ENCODE data around the gene KLHDC4.

KLHDC4 gene

DNA sequence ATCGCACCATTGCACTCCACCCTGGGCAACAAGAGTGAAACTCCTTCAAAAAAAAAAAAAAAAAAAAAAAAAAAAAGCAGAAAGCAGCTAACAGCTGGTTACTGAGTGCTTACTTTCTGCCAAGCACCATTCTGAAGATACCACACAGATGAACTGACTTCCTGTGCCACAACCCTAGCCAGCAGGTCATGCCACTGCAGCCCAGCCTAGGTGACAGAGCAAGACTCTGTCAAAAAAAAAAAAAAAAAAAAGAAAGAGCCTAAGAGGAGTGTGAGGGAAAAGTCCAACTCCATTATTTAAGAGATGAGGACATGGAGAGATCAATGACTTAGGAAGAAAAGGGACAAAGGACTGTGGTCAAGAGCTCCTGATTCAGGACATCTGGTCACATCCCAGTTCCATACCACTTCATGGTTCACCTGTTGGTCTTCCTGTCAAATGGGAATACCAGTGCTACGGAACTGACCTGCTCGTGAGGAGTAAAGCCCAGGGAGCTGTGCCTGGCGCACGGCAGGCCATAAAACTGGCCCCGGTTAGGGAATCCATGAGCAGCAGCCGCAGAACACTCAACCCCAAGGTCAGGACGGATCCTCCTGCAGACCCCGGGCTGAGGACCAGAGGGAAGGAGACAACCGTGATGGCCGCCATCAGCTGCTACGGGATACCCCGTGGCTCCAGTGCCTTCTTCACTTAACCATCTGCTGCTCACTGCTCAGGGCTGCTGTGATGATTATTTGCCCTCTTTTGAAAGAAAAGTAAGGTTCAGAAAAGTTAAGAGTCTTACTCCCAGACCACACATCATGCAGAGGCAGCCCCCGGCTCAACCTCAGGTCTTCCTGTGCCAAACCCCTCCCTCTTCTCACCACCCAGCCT, 950 bp downstream of the KLHDC4 start:
- no peaks in the 10 kb centered on the region for H3K4me1 ChIP-seq (ENCODE audit: control insufficient read depth, insufficient read depth, low read length, unreplicated experiment)
- H3K4me3 ChIP-seq (ENCODE audit: low read depth, low read length): peak overlapping the region; percentile 89
- H3K27me3 ChIP-seq (ENCODE audit: insufficient read depth, low read length): no peaks in the 10 kb centered on the region
- peak overlapping the region; percentile 91 for H2AFZ ChIP-seq (ENCODE audit: low read length, unreplicated experiment)
- no peaks in the 10 kb centered on the region; the same call in 1 of the 2 replicates for H3K36me3 ChIP-seq (ENCODE audit: insufficient read depth, low read length)
- peaks cover 23% of the 10 kb centered on the region for H3K79me2 ChIP-seq (ENCODE audit: control insufficient read depth, insufficient read depth, low read length, unreplicated experiment)
- H3K27ac ChIP-seq (ENCODE audit: low read depth, low read length): no peak overlapping the region

DNA sequence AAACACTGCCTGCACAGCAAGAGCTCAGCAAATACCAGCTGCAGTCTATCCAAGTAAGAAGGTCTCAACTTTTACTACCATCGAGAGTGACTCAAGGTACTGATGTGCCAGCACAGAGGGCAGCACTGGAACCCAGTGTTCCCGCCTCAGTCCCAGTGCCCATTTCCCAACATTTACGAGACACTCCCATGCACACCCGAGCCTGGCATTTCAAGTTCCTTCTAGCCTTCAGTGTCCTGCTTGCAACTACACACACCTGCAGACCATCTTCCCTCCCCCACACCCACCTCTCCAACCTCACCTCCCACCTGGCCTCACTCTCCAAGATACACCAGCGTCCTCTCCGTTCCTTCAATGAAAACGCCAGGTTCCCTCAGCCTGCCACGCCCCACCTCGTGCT, 3.2 kb downstream of the KLHDC4 start:
- Histone ChIP-seq H3K27ac (ENCODE audit: low read depth, low read length) (no peak overlapping the region), H3K36me3 (ENCODE audit: insufficient read depth, low read length) (peaks cover 4% of the 10 kb centered on the region; the same call in 1 of the 2 replicates), H3K27me3 (ENCODE audit: insufficient read depth, low read length) (no peaks in the 10 kb centered on the region), H3K4me3 (ENCODE audit: low read depth, low read length) (no peak overlapping the region), H2AFZ (ENCODE audit: low read length, unreplicated experiment) (no peak overlapping the region), H3K79me2 (ENCODE audit: control insufficient read depth, insufficient read depth, low read length, unreplicated experiment) (peaks cover 23% of the 10 kb centered on the region), H3K4me1 (ENCODE audit: control insufficient read depth, insufficient read depth, low read length, unreplicated experiment) (peaks cover 4% of the 10 kb centered on the region)

GRCh38 chr16:87762071-87762571, 3.7 kb downstream of the KLHDC4 start:
- H2AFZ ChIP-seq (ENCODE audit: low read length, unreplicated experiment): no peak overlapping the region
- peaks cover 23% of the 10 kb centered on the region for H3K79me2 ChIP-seq (ENCODE audit: control insufficient read depth, insufficient read depth, low read length, unreplicated experiment)
- H3K4me1 ChIP-seq (ENCODE audit: control insufficient read depth, insufficient read depth, low read length, unreplicated experiment): peaks cover 4% of the 10 kb centered on the region
- no peaks in the 10 kb centered on the region for H3K27me3 ChIP-seq (ENCODE audit: insufficient read depth, low read length)
- peaks cover 4% of the 10 kb centered on the region; the same call in 1 of the 2 replicates for H3K36me3 ChIP-seq (ENCODE audit: insufficient read depth, low read length)
- no peak overlapping the region for H3K27ac ChIP-seq (ENCODE audit: low read depth, low read length)
- H3K4me3 ChIP-seq (ENCODE audit: low read depth, low read length): no peak overlapping the region

DNA sequence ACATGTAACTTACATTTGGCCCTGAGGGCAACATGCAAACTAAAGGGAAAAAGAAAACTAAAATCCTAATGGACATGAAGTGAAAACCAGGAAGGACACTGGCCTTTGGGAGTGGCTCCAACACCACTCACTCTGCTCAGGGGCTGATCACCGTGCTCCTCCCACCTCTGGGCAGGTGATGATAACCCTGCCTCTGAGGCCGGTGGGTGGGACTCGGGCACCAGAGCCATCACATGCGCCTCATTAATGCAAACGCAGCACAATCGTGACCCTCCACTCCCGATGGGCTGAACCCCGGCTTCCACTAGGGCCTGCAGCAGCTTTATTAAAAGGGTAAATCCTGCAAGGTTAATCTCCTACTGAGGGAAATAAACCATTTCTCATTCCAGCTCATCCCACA, 4.7 kb downstream of the KLHDC4 start:
- H3K27ac ChIP-seq (ENCODE audit: low read depth, low read length): no peak overlapping the region
- no peak overlapping the region for H3K4me3 ChIP-seq (ENCODE audit: low read depth, low read length)

DNA sequence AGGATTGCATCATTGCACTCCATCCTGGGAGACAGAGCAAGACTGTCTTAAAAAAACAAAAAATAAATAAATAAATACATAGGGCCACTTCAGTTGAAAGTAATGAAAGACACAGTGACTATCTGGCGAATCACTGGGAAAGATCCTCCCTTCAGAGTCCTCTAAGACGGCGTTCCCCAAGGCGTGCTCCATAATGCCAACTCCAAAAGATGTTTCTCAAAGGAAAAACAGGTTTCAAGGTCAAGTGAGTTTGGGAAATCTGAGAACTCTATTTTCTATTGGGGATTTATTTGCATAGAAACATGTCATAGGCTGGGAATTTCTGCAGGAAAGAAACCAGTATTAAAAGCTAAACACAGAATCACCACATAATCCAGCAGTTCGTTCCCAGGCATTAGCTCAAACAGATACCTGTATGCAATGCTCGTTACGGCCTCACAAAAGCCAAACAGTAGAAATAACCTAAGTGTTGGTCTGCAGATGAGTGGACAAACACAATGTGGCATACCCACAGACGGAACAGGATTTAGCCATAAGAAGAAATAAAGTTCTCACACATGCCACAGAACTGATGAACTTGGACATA, 7.9 kb downstream of the KLHDC4 start:
- Histone ChIP-seq H3K79me2 (ENCODE audit: control insufficient read depth, insufficient read depth, low read length, unreplicated experiment) (peaks cover 12% of the 10 kb centered on the region), H3K36me3 (ENCODE audit: insufficient read depth, low read length) (peaks cover 13% of the 10 kb centered on the region; the same call in 1 of the 2 replicates)

More for the DNA sequence above, 4.7 kb downstream of the KLHDC4 start:
- peaks cover 23% of the 10 kb centered on the region for H3K79me2 ChIP-seq (ENCODE audit: control insufficient read depth, insufficient read depth, low read length, unreplicated experiment)
- no peak overlapping the region for H2AFZ ChIP-seq (ENCODE audit: low read length, unreplicated experiment)
- H3K36me3 ChIP-seq (ENCODE audit: insufficient read depth, low read length): peaks cover 4% of the 10 kb centered on the region; the same call in 1 of the 2 replicates
- peaks cover 4% of the 10 kb centered on the region for H3K4me1 ChIP-seq (ENCODE audit: control insufficient read depth, insufficient read depth, low read length, unreplicated experiment)
- H3K27me3 ChIP-seq (ENCODE audit: insufficient read depth, low read length): no peaks in the 10 kb centered on the region

GRCh38 chr16:87754535-87754934, 11.3 kb downstream of the KLHDC4 start:
- H3K4me1 ChIP-seq (ENCODE audit: control insufficient read depth, insufficient read depth, low read length, unreplicated experiment): peaks cover 4% of the 10 kb centered on the region
- H3K27me3 ChIP-seq (ENCODE audit: insufficient read depth, low read length): no peaks in the 10 kb centered on the region
- H3K4me3 ChIP-seq (ENCODE audit: low read depth, low read length): no peak overlapping the region
- no peak overlapping the region for H3K27ac ChIP-seq (ENCODE audit: low read depth, low read length)
- no peaks in the 10 kb centered on the region for H3K79me2 ChIP-seq (ENCODE audit: control insufficient read depth, insufficient read depth, low read length, unreplicated experiment)
- no peak overlapping the region for H2AFZ ChIP-seq (ENCODE audit: low read length, unreplicated experiment)
- H3K36me3 ChIP-seq (ENCODE audit: insufficient read depth, low read length): peaks cover 16% of the 10 kb centered on the region; the same call in 1 of the 2 replicates

More for the DNA sequence above, 7.9 kb downstream of the KLHDC4 start:
- Histone ChIP-seq H3K27me3 (ENCODE audit: insufficient read depth, low read length) (no peaks in the 10 kb centered on the region), H3K4me3 (ENCODE audit: low read depth, low read length) (no peak overlapping the region), H3K27ac (ENCODE audit: low read depth, low read length) (peak overlapping the region; percentile 27), H2AFZ (ENCODE audit: low read length, unreplicated experiment) (no peak overlapping the region), H3K4me1 (ENCODE audit: control insufficient read depth, insufficient read depth, low read length, unreplicated experiment) (peaks cover 4% of the 10 kb centered on the region)

DNA sequence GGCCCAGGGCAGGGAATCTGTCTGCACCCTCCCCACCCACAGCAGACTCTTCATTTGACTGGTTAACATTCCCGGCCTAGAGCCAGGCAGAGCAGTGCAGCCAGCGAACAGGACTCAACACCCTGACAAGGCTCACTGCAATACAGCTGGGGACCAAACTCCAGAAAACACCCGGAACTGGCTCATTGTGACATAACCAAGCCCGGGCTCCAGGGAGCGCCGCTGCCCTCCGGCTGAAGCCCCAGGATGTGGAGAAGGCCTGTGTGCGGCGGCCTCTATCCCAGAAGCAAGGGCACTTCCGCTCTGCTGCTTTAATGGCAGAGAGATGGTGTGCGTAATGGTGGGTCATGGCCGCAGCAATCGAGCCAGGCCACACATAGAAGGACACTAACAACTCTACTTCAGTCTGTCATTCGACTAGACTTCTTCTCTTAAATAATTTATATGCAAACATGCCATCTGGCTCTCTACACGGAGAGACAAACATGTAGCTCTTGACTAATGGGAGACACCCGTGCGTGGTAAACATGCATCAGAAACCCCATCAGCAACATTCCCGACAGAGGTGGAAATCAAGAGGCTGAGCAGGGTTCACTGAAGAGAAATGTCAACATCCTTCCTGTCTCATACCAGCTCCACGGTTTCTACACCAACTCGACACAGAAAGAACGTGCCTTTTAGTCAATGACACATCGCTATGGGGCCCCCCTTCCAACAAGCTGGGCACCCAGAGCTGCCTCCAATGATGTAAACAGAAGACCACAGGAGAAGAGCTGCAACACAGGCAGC, 18.0 kb downstream of the KLHDC4 start:
- Histone ChIP-seq H2AFZ (ENCODE audit: low read length, unreplicated experiment) (no peak overlapping the region), H3K4me3 (ENCODE audit: low read depth, low read length) (no peak overlapping the region), H3K36me3 (ENCODE audit: insufficient read depth, low read length) (peaks cover 2% of the 10 kb centered on the region; the same call in 1 of the 2 replicates), H3K27me3 (ENCODE audit: insufficient read depth, low read length) (no peaks in the 10 kb centered on the region), H3K27ac (ENCODE audit: low read depth, low read length) (no peak overlapping the region), H3K79me2 (ENCODE audit: control insufficient read depth, insufficient read depth, low read length, unreplicated experiment) (no peaks in the 10 kb centered on the region), H3K4me1 (ENCODE audit: control insufficient read depth, insufficient read depth, low read length, unreplicated experiment) (no peaks in the 10 kb centered on the region)

DNA sequence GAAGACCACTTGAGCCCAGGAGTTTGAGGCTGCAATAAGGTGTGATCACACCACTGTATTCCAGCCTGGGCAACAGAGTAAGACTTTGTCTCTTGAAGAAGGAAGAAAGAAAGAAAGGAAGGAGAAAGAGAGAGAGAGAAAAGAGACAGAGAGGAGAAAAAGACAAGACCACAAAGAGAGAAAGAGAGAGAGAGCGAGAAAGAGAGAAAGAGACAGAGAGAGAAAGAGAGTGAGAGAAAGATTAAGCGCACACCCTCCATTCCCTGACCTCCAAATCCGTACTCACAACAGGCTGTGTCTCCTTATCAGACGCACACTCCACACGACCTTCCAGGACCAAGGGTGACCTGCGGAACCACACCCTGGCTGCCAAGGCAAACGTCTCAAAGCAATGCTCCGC, 19.6 kb downstream of the KLHDC4 start:
- H2AFZ ChIP-seq (ENCODE audit: low read length, unreplicated experiment): no peak overlapping the region
- H3K79me2 ChIP-seq (ENCODE audit: control insufficient read depth, insufficient read depth, low read length, unreplicated experiment): no peaks in the 10 kb centered on the region
- no peaks in the 10 kb centered on the region for H3K4me1 ChIP-seq (ENCODE audit: control insufficient read depth, insufficient read depth, low read length, unreplicated experiment)
- no peak overlapping the region for H3K4me3 ChIP-seq (ENCODE audit: low read depth, low read length)
- no peaks in the 10 kb centered on the region for H3K36me3 ChIP-seq (ENCODE audit: insufficient read depth, low read length)
- no peak overlapping the region for H3K27ac ChIP-seq (ENCODE audit: low read depth, low read length)
- H3K27me3 ChIP-seq (ENCODE audit: insufficient read depth, low read length): no peaks in the 10 kb centered on the region

DNA sequence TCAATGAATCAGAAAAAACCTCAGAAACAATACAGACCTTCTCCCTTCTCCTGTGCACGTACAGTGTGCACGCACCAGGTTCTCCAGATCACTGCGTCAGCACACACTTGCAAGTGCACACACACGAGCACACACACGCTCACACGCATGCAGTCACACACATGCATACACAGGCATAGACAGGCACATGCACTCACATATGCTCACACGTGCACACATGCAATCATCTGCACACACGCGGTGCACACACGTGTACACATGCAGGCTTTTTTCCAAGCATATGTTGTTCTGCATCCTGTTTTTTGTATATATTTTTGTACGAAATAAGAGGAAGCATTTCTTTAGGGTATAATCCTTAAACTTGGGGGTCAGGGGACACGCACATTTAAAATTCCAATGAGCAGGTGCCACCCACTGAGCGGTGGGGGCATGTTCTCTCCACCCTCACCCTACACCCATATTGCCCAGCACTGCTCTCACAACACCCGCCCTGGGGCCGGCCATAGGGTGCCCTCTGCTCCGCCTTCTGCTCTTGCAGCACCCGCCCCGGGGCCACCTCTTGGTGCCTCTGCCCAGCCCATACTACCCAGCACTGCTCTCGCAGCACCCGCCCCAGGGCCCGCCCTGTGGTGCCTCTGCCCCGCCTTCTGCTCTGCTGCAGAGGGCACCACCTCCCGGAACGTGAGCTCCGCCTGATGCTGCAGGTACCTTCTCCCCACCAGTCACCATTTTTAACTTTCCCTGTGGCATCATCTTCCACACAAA, 20.9 kb downstream of the KLHDC4 start:
- Histone ChIP-seq H3K4me3 (ENCODE audit: low read depth, low read length) (no peak overlapping the region), H3K27ac (ENCODE audit: low read depth, low read length) (no peak overlapping the region), H3K27me3 (ENCODE audit: insufficient read depth, low read length) (no peaks in the 10 kb centered on the region), H3K79me2 (ENCODE audit: control insufficient read depth, insufficient read depth, low read length, unreplicated experiment) (no peaks in the 10 kb centered on the region), H2AFZ (ENCODE audit: low read length, unreplicated experiment) (no peak overlapping the region), H3K4me1 (ENCODE audit: control insufficient read depth, insufficient read depth, low read length, unreplicated experiment) (no peaks in the 10 kb centered on the region), H3K36me3 (ENCODE audit: insufficient read depth, low read length) (no peaks in the 10 kb centered on the region)

Measured in ACC112 (cell line).